Effector memory CD8-positive, alpha-beta T cell (primary cell): ENCODE data around the gene RFX1.
"Not testable (repeated sequence)": the region's sequence is repeated elsewhere in the genome, so short reads cannot be mapped to it uniquely, and the experiment has no call there.

Source experiments
- ATAC-seq: fragments of 150-1000 bp; cut with Tn5 transposase; replicated peaks from 2 replicates; pipeline ENCODE4 v1.10.0; 2021; ENCODE audit warnings: mild to moderate bottlenecking, moderate library complexity
- DNase-seq, 3 experiments: peaks; one replicate each; pipeline ENCODE4 v3.0.0; 2021
- H3K27ac Mint-ChIP-seq, 2 donors: one replicate each; pipeline ENCODE4 v1.8.0; 2022; ENCODE audit warnings: mild to moderate bottlenecking in 2 of 2, mixed read lengths in 2 of 2, moderate library complexity in 2 of 2
- H3K27me3 Mint-ChIP-seq, 2 donors: one replicate each; pipeline ENCODE4 v1.8.0; 2022; ENCODE audit warnings: mixed read lengths in 2 of 2
- H3K36me3 Mint-ChIP-seq: one replicate; pipeline ENCODE4 v1.8.0; 2022; ENCODE audit warnings: mild to moderate bottlenecking, moderate library complexity, mixed read lengths; ENCODE audit not compliant: insufficient read depth
- H3K4me1 Mint-ChIP-seq, 2 donors: one replicate each; pipeline ENCODE4 v1.8.0; 2022; ENCODE audit warnings: low read depth in 2 of 2, mixed read lengths in 2 of 2
- H3K4me3 Mint-ChIP-seq, 2 donors: one replicate each; pipeline ENCODE4 v1.8.0; 2022; ENCODE audit warnings: mild to moderate bottlenecking in 2 of 2, mixed read lengths in 2 of 2, moderate library complexity in 2 of 2
- H3K9me3 Mint-ChIP-seq, 2 donors: one replicate each; pipeline ENCODE4 v1.8.0; 2022; ENCODE audit warnings: mixed read lengths in 2 of 2

RFX1 gene

GRCh38 chr19:14019739-14020138, 13.6 kb upstream of the RFX1 start:
- H3K4me3 Mint-ChIP-seq, ATAC-seq, H3K9me3 Mint-ChIP-seq, H3K36me3 Mint-ChIP-seq, H3K27me3 Mint-ChIP-seq, DNase-seq, H3K4me1 Mint-ChIP-seq, H3K27ac Mint-ChIP-seq: not testable (repeated sequence)

GRCh38 chr19:14019100-14019499, 13.0 kb upstream of the RFX1 start:
- Mint-ChIP-seq H3K36me3 (no peaks in the 10 kb centered on the region), H3K27ac (no peak overlapping the region), H3K9me3 (no peaks in the 10 kb centered on the region), H3K4me3 (no peak overlapping the region), H3K4me1 (peaks cover 4 to 7% of the 10 kb centered on the region in 2 donors), H3K27me3 (no peaks in the 10 kb centered on the region)
- no peak for ATAC-seq
- DNase-seq, result no peak

GRCh38 chr19:14015524-14016035, 9.5 kb upstream of the RFX1 start:
- Mint-ChIP-seq H3K27me3 (no peaks in the 10 kb centered on the region), H3K4me3 (peak overlapping the region in 1 of 2 donors; percentile 48)

GRCh38 chr19:14012378-14012915, 6.3 kb upstream of the RFX1 start:
- peaks cover 5 to 10% of the 10 kb centered on the region in 2 donors for H3K4me1 Mint-ChIP-seq

More at GRCh38 chr19:14015524-14016035, 9.5 kb upstream of the RFX1 start:
- peak; percentile 50 for ATAC-seq
- Mint-ChIP-seq H3K27ac (peak overlapping the region in 1 of 2 donors; percentile 65), H3K36me3 (no peaks in the 10 kb centered on the region), H3K9me3 (no peaks in the 10 kb centered on the region), H3K4me1 (peaks cover 0 to 7% of the 10 kb centered on the region in 2 donors)
- no peak for DNase-seq

GRCh38 chr19:14006766-14007562, 844 bp upstream of the RFX1 start:
- DNase-seq (no peak), ATAC-seq (no peak)
- H3K27me3 Mint-ChIP-seq, result no peaks in the 10 kb centered on the region
- peaks cover 36% of the 10 kb centered on the region for H3K36me3 Mint-ChIP-seq
- H3K27ac Mint-ChIP-seq, result peak overlapping the region; percentile 100
- peak overlapping the region; percentile 85 to 90 for H3K4me3 Mint-ChIP-seq
- no peaks in the 10 kb centered on the region for H3K9me3 Mint-ChIP-seq
- peaks cover 33 to 34% of the 10 kb centered on the region in 2 donors for H3K4me1 Mint-ChIP-seq

More at GRCh38 chr19:14012378-14012915, 6.3 kb upstream of the RFX1 start:
- Mint-ChIP-seq H3K4me3 (no peak overlapping the region), H3K27ac (no peak overlapping the region), H3K9me3 (no peaks in the 10 kb centered on the region), H3K36me3 (peaks cover 8% of the 10 kb centered on the region), H3K27me3 (no peaks in the 10 kb centered on the region)
- DNase-seq (no peak), ATAC-seq (no peak)

GRCh38 chr19:14005349-14006084, 603 bp downstream of the RFX1 start:
- peak overlapping the region; percentile 100 for H3K27ac Mint-ChIP-seq
- H3K4me1 Mint-ChIP-seq, result peaks cover 38% of the 10 kb centered on the region in 2 donors
- DNase-seq, result peak; percentile 88 to 92 (median 90)
- H3K36me3 Mint-ChIP-seq, result peaks cover 40% of the 10 kb centered on the region
- H3K9me3 Mint-ChIP-seq, result no peaks in the 10 kb centered on the region
- H3K4me3 Mint-ChIP-seq, result peak overlapping the region; percentile 85 to 90
- ATAC-seq, result peak; percentile 53
- no peaks in the 10 kb centered on the region for H3K27me3 Mint-ChIP-seq

- H3K27me3 Mint-ChIP-seq, result no peaks in the 10 kb centered on the region
- peak overlapping the region; percentile 100 for H3K27ac Mint-ChIP-seq
- peaks cover 38% of the 10 kb centered on the region in 2 donors for H3K4me1 Mint-ChIP-seq
- peak overlapping the region; percentile 65 to 73 for H3K4me3 Mint-ChIP-seq
- peaks cover 40% of the 10 kb centered on the region for H3K36me3 Mint-ChIP-seq
- H3K9me3 Mint-ChIP-seq, result no peaks in the 10 kb centered on the region
- ATAC-seq, result no peak
- DNase-seq, result no peak
Measured at GRCh38 chr19:14004619-14005348, 1.3 kb downstream of the RFX1 start.

GRCh38 chr19:14003251-14004055, 2.7 kb downstream of the RFX1 start:
- peaks cover 37% of the 10 kb centered on the region for H3K36me3 Mint-ChIP-seq
- peak overlapping the region; percentile 69 to 79 for H3K4me3 Mint-ChIP-seq
- peaks cover 37 to 38% of the 10 kb centered on the region in 2 donors for H3K4me1 Mint-ChIP-seq
- peak overlapping the region; percentile 94 to 97 for H3K27ac Mint-ChIP-seq
- ATAC-seq (no peak), DNase-seq (no peak)
- no peaks in the 10 kb centered on the region for H3K9me3 Mint-ChIP-seq
- no peaks in the 10 kb centered on the region for H3K27me3 Mint-ChIP-seq

GRCh38 chr19:14002571-14003250, 3.4 kb downstream of the RFX1 start:
- H3K4me3 Mint-ChIP-seq, result peak overlapping the region; percentile 69 to 79
- DNase-seq (peak in 2 of 3 experiments; percentile 28 to 42), ATAC-seq (peak; percentile 6)
- no peaks in the 10 kb centered on the region for H3K27me3 Mint-ChIP-seq
- H3K27ac Mint-ChIP-seq, result peak overlapping the region; percentile 94 to 97
- H3K9me3 Mint-ChIP-seq, result no peaks in the 10 kb centered on the region
- H3K36me3 Mint-ChIP-seq, result peaks cover 34% of the 10 kb centered on the region
- peaks cover 33 to 38% of the 10 kb centered on the region in 2 donors for H3K4me1 Mint-ChIP-seq

- H3K36me3 Mint-ChIP-seq, result peaks cover 27% of the 10 kb centered on the region
- H3K27ac Mint-ChIP-seq, result peak overlapping the region; percentile 94 to 97
- DNase-seq (no peak), ATAC-seq (no peak)
- H3K4me3 Mint-ChIP-seq, result peak overlapping the region in 1 of 2 donors; percentile 39
- no peaks in the 10 kb centered on the region for H3K9me3 Mint-ChIP-seq
- peaks cover 30 to 31% of the 10 kb centered on the region in 2 donors for H3K4me1 Mint-ChIP-seq
- H3K27me3 Mint-ChIP-seq, result no peaks in the 10 kb centered on the region
Measured at GRCh38 chr19:14000691-14001375, 5.3 kb downstream of the RFX1 start.

GRCh38 chr19:13999085-13999484, 7.0 kb downstream of the RFX1 start:
- Mint-ChIP-seq H3K36me3 (peaks cover 23% of the 10 kb centered on the region), H3K9me3 (no peaks in the 10 kb centered on the region), H3K27me3 (no peaks in the 10 kb centered on the region), H3K4me1 (peaks cover 20 to 22% of the 10 kb centered on the region in 2 donors), H3K4me3 (no peak overlapping the region), H3K27ac (peak overlapping the region in 1 of 2 donors; percentile 97)
- DNase-seq (no peak), ATAC-seq (no peak)
